Mesendoderm (in vitro differentiated cells): ENCODE results near the gene FOXO1.

Experiments
- DNase-seq: peaks from one replicate; pipeline ENCODE4 v3.0.0; 2013
- H2AK5ac ChIP-seq: 2 replicates; pipeline ENCODE4 v1.6.1; 2013; ENCODE audit warnings: low read length, inconsistent platforms
- H2BK120ac ChIP-seq: 2 replicates; pipeline ENCODE4 v1.6.1; 2013; ENCODE audit warnings: low read depth, mild to moderate bottlenecking, low read length, moderate library complexity, mixed read lengths
- H2BK15ac ChIP-seq: replicated peaks from 2 replicates; pipeline ENCODE4 v1.6.1; 2013; ENCODE audit warnings: low read depth, mild to moderate bottlenecking, moderate library complexity
- H2BK5ac ChIP-seq: 2 replicates; pipeline ENCODE4 v1.6.1; 2013; ENCODE audit warnings: low read length, inconsistent platforms
- H3K18ac ChIP-seq: 2 replicates; pipeline ENCODE4 v1.6.1; 2013; ENCODE audit warnings: mild to moderate bottlenecking, low read length, mixed read lengths
- H3K23ac ChIP-seq: one replicate; pipeline ENCODE4 v1.6.1; 2013; ENCODE audit warnings: low read length
- H3K27ac ChIP-seq: 2 replicates; pipeline ENCODE4 v1.5.1; 2013; ENCODE audit warnings: low read depth, mild to moderate bottlenecking, inconsistent platforms, low read length, moderate library complexity
- H3K27me3 ChIP-seq: 2 replicates; pipeline ENCODE4 v1.6.1; 2013; ENCODE audit warnings: low read length, control low read depth, mild to moderate bottlenecking, inconsistent platforms; ENCODE audit not compliant: insufficient read depth, poor library complexity
- H3K36me3 ChIP-seq: 2 replicates; pipeline ENCODE4 v1.6.1; 2013; ENCODE audit warnings: low read length, inconsistent platforms; ENCODE audit not compliant: control insufficient read depth, insufficient read depth
- H3K4ac ChIP-seq: one replicate; pipeline ENCODE4 v1.6.1; 2013; ENCODE audit warnings: low read depth, mild to moderate bottlenecking, low read length, moderate library complexity
- H3K4me1 ChIP-seq: 2 replicates; pipeline ENCODE4 v1.6.1; 2013; ENCODE audit warnings: low read depth, low read length, inconsistent platforms; ENCODE audit not compliant: control insufficient read depth
- H3K4me2 ChIP-seq: 2 replicates; pipeline ENCODE4 v1.6.1; 2013; ENCODE audit warnings: low read length
- H3K4me3 ChIP-seq: 2 replicates; pipeline ENCODE4 v1.5.1; 2013; ENCODE audit warnings: mild to moderate bottlenecking, low read length
- H3K56ac ChIP-seq: one replicate; pipeline ENCODE4 v1.6.1; 2013; ENCODE audit warnings: low read length
- H3K79me1 ChIP-seq: 2 replicates; pipeline ENCODE4 v1.6.1; 2013; ENCODE audit warnings: low read length, inconsistent platforms
- H3K79me2 ChIP-seq: 2 replicates; pipeline ENCODE4 v1.6.1; 2013; ENCODE audit warnings: mild to moderate bottlenecking, low read length; ENCODE audit not compliant: control insufficient read depth, insufficient read depth
- H3K9ac ChIP-seq: 2 replicates; pipeline ENCODE4 v1.6.1; 2013; ENCODE audit warnings: low read length, inconsistent platforms
- H4K5ac ChIP-seq: one replicate; pipeline ENCODE4 v1.6.1; 2013; ENCODE audit warnings: low read length
- H4K8ac ChIP-seq: one replicate; pipeline ENCODE4 v1.6.1; 2013; ENCODE audit warnings: low read depth, mild to moderate bottlenecking, control low read depth, low read length, moderate library complexity
- WGBS: extraction: QIAGEN DNeasy Blood & Tissue Kit; methylation state at CpG from one replicate; pipeline ENCODE4 v1.1.7; 2013; ENCODE audit warnings: low lambda C conversion rate, missing lambda C conversion rate; ENCODE audit not compliant: insufficient coverage; ENCODE audit errors: extremely low coverage; 5-methylcytosine and 5-hydroxymethylcytosine counted together

Gene FOXO1

GRCh38 chr13:40679480-40679985, 13.1 kb upstream of the FOXO1 start:
- Histone ChIP-seq H3K27ac (no peak overlapping the region), H3K27me3 (no peaks in the 10 kb centered on the region), H4K8ac (no peak overlapping the region), H3K36me3 (no peaks in the 10 kb centered on the region), H3K4me1 (peaks cover 6% of the 10 kb centered on the region), H3K9ac (no peak overlapping the region), H3K4ac (no peak overlapping the region), H3K4me2 (no peak overlapping the region), H2AK5ac (no peak overlapping the region), H3K79me2 (no peaks in the 10 kb centered on the region), H2BK5ac (no peak overlapping the region), H2BK120ac (no peak overlapping the region), H3K23ac (no peak overlapping the region), H3K56ac (no peak overlapping the region), H3K18ac (no peak overlapping the region), H4K5ac (no peak overlapping the region), H2BK15ac (no peak overlapping the region), H3K4me3 (no peak overlapping the region), H3K79me1 (no peaks in the 10 kb centered on the region)
- DNase-seq, result no peak
- no CpG with 5 or more reads among the region's 6 CpGs for WGBS

DNA sequence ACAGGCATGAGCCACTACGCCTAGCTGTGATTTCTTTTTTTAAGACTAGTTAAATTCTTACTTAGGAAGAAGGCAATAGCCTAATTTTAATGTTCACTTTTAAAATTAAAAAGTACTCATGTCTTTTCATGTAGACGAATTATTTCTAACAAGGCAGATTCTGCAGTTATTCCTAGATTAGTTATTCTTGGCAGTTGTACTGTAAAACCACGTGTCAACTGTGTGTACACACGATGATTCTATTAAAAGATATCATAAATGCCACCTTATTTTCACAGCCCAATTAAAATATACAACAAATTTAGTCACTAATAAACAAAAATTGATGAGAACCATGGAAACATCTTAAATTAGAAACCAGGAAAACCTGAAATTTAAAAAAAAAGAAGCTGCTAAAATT, 10.6 kb upstream of the FOXO1 start:
- Histone ChIP-seq H4K5ac (no peak overlapping the region), H2BK120ac (no peak overlapping the region), H4K8ac (no peak overlapping the region), H3K4ac (no peak overlapping the region), H3K79me1 (no peaks in the 10 kb centered on the region), H3K18ac (no peak overlapping the region), H3K4me1 (peaks cover 6% of the 10 kb centered on the region), H3K4me3 (no peak overlapping the region), H3K56ac (no peak overlapping the region), H3K27ac (no peak overlapping the region), H3K79me2 (no peaks in the 10 kb centered on the region), H3K27me3 (no peaks in the 10 kb centered on the region), H3K4me2 (no peak overlapping the region), H2AK5ac (no peak overlapping the region), H3K23ac (no peak overlapping the region), H3K36me3 (no peaks in the 10 kb centered on the region), H2BK15ac (no peak overlapping the region), H3K9ac (no peak overlapping the region), H2BK5ac (no peak overlapping the region)
- no peak for DNase-seq
- no CpG with 5 or more reads among the region's 4 CpGs for WGBS

- Histone ChIP-seq H3K4me2 (no peak overlapping the region), H3K4me1 (peaks cover 2% of the 10 kb centered on the region), H3K36me3 (no peaks in the 10 kb centered on the region), H4K8ac (no peak overlapping the region), H3K79me1 (no peaks in the 10 kb centered on the region), H3K23ac (no peak overlapping the region), H3K9ac (no peak overlapping the region), H2BK15ac (no peak overlapping the region), H2BK120ac (no peak overlapping the region), H3K79me2 (no peaks in the 10 kb centered on the region), H3K18ac (no peak overlapping the region), H3K4ac (no peak overlapping the region), H2AK5ac (no peak overlapping the region), H3K4me3 (no peak overlapping the region), H3K27me3 (no peaks in the 10 kb centered on the region), H2BK5ac (no peak overlapping the region), H3K27ac (no peak overlapping the region), H4K5ac (no peak overlapping the region), H3K56ac (no peak overlapping the region)
- WGBS, result no CpG with 5 or more reads among the region's 2 CpGs
- no peak for DNase-seq
Measured at GRCh38 chr13:40676007-40676406, 9.6 kb upstream of the FOXO1 start.

DNA sequence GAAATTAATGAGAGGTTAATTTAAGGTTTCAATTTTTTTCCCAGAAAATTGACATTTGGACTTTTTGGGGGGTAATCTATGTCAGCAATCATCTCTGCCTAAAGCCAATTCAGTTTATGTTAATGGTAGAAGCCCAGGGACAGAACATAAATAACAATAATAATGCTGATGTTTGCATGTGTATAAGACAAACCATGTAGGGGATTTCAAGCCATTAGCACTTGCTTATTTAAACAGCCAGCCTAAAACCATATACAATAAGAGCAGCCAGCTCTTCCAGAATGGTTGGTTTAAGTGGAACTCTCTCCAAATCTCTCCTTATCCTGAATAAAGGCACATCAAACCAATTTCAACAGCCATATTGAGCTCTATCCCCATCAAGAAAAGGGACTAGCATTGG, 7.0 kb upstream of the FOXO1 start:
- no peak overlapping the region for H2BK120ac ChIP-seq
- no peak overlapping the region for H4K8ac ChIP-seq
- H3K4me2 ChIP-seq, result no peak overlapping the region
- H4K5ac ChIP-seq, result no peak overlapping the region
- peak overlapping the region; percentile 64 for H2BK15ac ChIP-seq
- H3K9ac ChIP-seq, result no peak overlapping the region
- no peaks in the 10 kb centered on the region for H3K36me3 ChIP-seq
- H3K18ac ChIP-seq, result no peak overlapping the region
- H3K4ac ChIP-seq, result no peak overlapping the region
- no peaks in the 10 kb centered on the region for H3K79me1 ChIP-seq
- H3K79me2 ChIP-seq, result no peaks in the 10 kb centered on the region
- no peak overlapping the region for H3K56ac ChIP-seq
- H3K23ac ChIP-seq, result no peak overlapping the region
- no peak overlapping the region for H2AK5ac ChIP-seq
- H2BK5ac ChIP-seq, result no peak overlapping the region
- no peak overlapping the region for H3K27ac ChIP-seq
- no peaks in the 10 kb centered on the region for H3K4me1 ChIP-seq
- H3K27me3 ChIP-seq, result no peaks in the 10 kb centered on the region
- H3K4me3 ChIP-seq, result no peak overlapping the region
- DNase-seq, result no peak

- H3K18ac ChIP-seq, result no peak overlapping the region
- H3K79me1 ChIP-seq, result no peaks in the 10 kb centered on the region
- no peak overlapping the region for H2BK15ac ChIP-seq
- no peak overlapping the region for H3K4me2 ChIP-seq
- H3K36me3 ChIP-seq, result no peaks in the 10 kb centered on the region
- H2BK5ac ChIP-seq, result no peak overlapping the region
- H3K27ac ChIP-seq, result no peak overlapping the region
- no peak for DNase-seq
- no peak overlapping the region for H4K8ac ChIP-seq
- no peak overlapping the region for H3K23ac ChIP-seq
- no peaks in the 10 kb centered on the region for H3K4me1 ChIP-seq
- H4K5ac ChIP-seq, result no peak overlapping the region
- WGBS, result no CpG with 5 or more reads among the region's 4 CpGs
- H3K79me2 ChIP-seq, result no peaks in the 10 kb centered on the region
- H2BK120ac ChIP-seq, result no peak overlapping the region
- no peak overlapping the region for H3K4ac ChIP-seq
- no peak overlapping the region for H3K9ac ChIP-seq
- H3K56ac ChIP-seq, result no peak overlapping the region
- no peak overlapping the region for H3K4me3 ChIP-seq
- H3K27me3 ChIP-seq, result no peaks in the 10 kb centered on the region
- no peak overlapping the region for H2AK5ac ChIP-seq
Measured at GRCh38 chr13:40672765-40673397, 6.4 kb upstream of the FOXO1 start.
